ENCODE data around the gene SERPINE1. TPM values are rescaled to one million over a fixed set of nuclear protein-coding genes. Genes with fewer than 3 reads are reported as not detected.

SERPINE1 gene
- total and polyA plus RNA-seq, 2 of the 8 experiments (the other 6 are each of a cell fraction or from before 2014, with no cell fraction given): 3.7 to 5.6 TPM

DNA sequence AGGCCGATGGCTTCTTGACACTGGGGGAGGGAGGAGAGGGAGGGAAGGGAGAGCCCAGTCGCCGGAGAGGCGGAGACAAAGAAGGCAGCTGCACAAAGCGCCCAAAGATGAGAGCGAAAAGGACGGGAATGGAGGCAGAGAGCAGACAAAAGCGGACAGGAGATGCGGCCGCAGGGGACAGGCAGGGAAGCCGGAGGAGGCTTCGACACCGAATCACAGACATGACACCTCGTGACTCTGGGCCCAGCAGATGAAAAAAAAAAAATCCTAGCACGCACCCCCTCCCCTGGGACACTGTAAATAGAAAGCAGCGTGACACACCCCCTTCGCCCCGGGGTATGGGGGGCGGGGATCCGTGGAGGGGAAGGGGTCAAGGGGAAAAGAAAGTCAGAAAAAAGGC is 52.2 kb downstream of the SERPINE1 start:
- H3K4me3 ChIP-seq (ENCODE audit: extremely low read depth in 1 of 4, insufficient read depth in 2 of 4, low read depth in 3 of 4, low read length in 4 of 4): peak overlapping the region; percentile 48 to 77 (median 68)
- TF ChIP-seq ASH2L (IDR thresholded peaks at IDR 0.05; ENCODE audit: low read length) (peak; percentile 28), CEBPB (IDR thresholded peaks at IDR 0.05; ENCODE audit: low read depth, low read length) (no peak), KDM4A (IDR thresholded peaks at IDR 0.05; ENCODE audit: low read depth, low read length, severe bottlenecking) (peak; percentile 49), SIN3A (conservative IDR thresholded peaks at IDR 0.05 in 1 of 2, IDR thresholded peaks at IDR 0.05 in 1 of 2; ENCODE audit: low read depth in 1 of 2, low read length in 2 of 2) (peak in 1 of 2 experiments; percentile 49; a peak in 1 of 4 replicates), CBX8 (IDR thresholded peaks at IDR 0.05; ENCODE audit: borderline replicate concordance, low read depth, low read length) (no peak), SAP30 (IDR thresholded peaks at IDR 0.05; ENCODE audit: insufficient read depth, insufficient replicate concordance, low read length) (peak; percentile 61)
- TF ChIP-seq, protein P1, sequence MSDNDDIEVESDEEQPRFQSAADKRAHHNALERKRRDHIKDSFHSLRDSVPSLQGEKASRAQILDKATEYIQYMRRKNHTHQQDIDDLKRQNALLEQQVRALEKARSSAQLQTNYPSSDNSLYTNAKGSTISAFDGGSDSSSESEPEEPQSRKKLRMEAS (IDR thresholded peaks at IDR 0.05): peak; percentile 37; the same call in 1 of the 2 replicates
- TF ChIP-seq, protein P2, sequence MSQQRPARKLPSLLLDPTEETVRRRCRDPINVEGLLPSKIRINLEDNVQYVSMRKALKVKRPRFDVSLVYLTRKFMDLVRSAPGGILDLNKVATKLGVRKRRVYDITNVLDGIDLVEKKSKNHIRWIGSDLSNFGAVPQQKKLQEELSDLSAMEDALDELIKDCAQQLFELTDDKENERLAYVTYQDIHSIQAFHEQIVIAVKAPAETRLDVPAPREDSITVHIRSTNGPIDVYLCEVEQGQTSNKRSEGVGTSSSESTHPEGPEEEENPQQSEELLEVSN (IDR thresholded peaks at IDR 0.05): peak; percentile 44; the same call in 1 of the 2 replicates

More for the DNA sequence above, 52.2 kb downstream of the SERPINE1 start:
- Histone ChIP-seq H3K79me1 (ENCODE audit: low read depth, low read length) (no peaks in the 10 kb centered on the region), H3K36me3 (ENCODE audit: control insufficient read depth in 2 of 4, insufficient read depth in 4 of 4, low read length in 3 of 4) (no peaks in the 10 kb centered on the region), H2BK5ac (ENCODE audit: low read depth, low read length) (no peak overlapping the region), H4K20me1 (replicated peaks in 1 of 2; ENCODE audit: control insufficient read depth in 1 of 2, insufficient read depth in 2 of 2, low read length in 2 of 2) (no peaks in the 10 kb centered on the region), H2BK20ac (ENCODE audit: low read length) (no peak overlapping the region), H2AK5ac (ENCODE audit: low read depth, low read length) (no peak overlapping the region), H3K9me3 (ENCODE audit: insufficient read depth in 2 of 2, low read depth in 1 of 2, low read length in 1 of 2) (no peaks in the 10 kb centered on the region), H2BK120ac (replicated peaks; ENCODE audit: low read depth, low read length) (no peak overlapping the region), H3K27ac (ENCODE audit: low read depth, low read length) (no peak overlapping the region), H2BK12ac (ENCODE audit: low read depth, low read length) (no peak overlapping the region), H4K5ac (ENCODE audit: insufficient read length, low read depth, low read length) (no peak overlapping the region), H3K18ac (ENCODE audit: extremely low read depth, low read length) (no peak overlapping the region; the same call in 1 of the 2 replicates), H3K9ac (replicated peaks in 1 of 4; ENCODE audit: extremely low read depth in 1 of 4, low read depth in 3 of 4, low read length in 3 of 4) (no peak overlapping the region), H3K27me3 (replicated peaks in 1 of 4; ENCODE audit: control insufficient read depth in 3 of 4, extremely low read depth in 1 of 4, insufficient read depth in 3 of 4, low read length in 3 of 4) (peaks cover 26 to 69% (median 60%) of the 10 kb centered on the region in 4 experiments), H3K23ac (ENCODE audit: insufficient read length) (no peak overlapping the region), H2BK15ac (ENCODE audit: low read length) (no peak overlapping the region), H3K4ac (replicated peaks; ENCODE audit: insufficient read length, low read depth, low read length) (no peak overlapping the region), H4K8ac (ENCODE audit: extremely low read depth, insufficient read depth, low read length) (no peak overlapping the region), H3K23me2 (ENCODE audit: low read depth, low read length) (peaks cover 22% of the 10 kb centered on the region), H4K91ac (replicated peaks; ENCODE audit: insufficient read length, low read length) (no peak overlapping the region), H3K4me2 (ENCODE audit: insufficient read depth in 1 of 2, low read depth in 2 of 2, low read length in 2 of 2) (peak overlapping the region; percentile 90), H3K4me1 (replicated peaks in 1 of 4; ENCODE audit: control insufficient read depth in 3 of 4, insufficient read depth in 4 of 4, low read length in 3 of 4) (peaks cover 0 to 9% (median 6%) of the 10 kb centered on the region in 4 experiments; a peak in 6 of 7 replicates), H3K56ac (replicated peaks; ENCODE audit: insufficient read length, low read depth, low read length) (no peak overlapping the region), H2AFZ (ENCODE audit: low read length) (0 out of 2 replicates have a peak overlapping the region, but pooled peaks have one; percentile 40), H3K14ac (ENCODE audit: insufficient read length) (no peak overlapping the region), H3K79me2 (ENCODE audit: control insufficient read depth in 1 of 2, insufficient read depth in 2 of 2, low read length in 2 of 2) (no peaks in the 10 kb centered on the region)
- ChIA-PET CTCF (ENCODE audit: partially characterized antibody) (interaction anchor here (0.6 to 1.1 kb wide), 4 partner anchors 10 to 36 kb away, joined by 3 to 5 read pairs (median 4); no protein-coding TSS in a partner anchor), POLR2A (ENCODE audit: partially characterized antibody) (interaction anchor here (0.7 kb wide), 1 partner anchor 23 kb away, joined by 4 read pairs; no protein-coding TSS in a partner anchor)
- WGBS, 2 experiments (ENCODE audit: extremely low coverage in 1 of 2, insufficient coverage in 1 of 2, insufficient read length in 1 of 2, insufficient replicate concordance in 2 of 2, low coverage in 1 of 2, low lambda C conversion rate in 2 of 2, missing lambda C conversion rate in 1 of 2): 3% methylated on average over 13 of the region's 20 CpGs; no CpG with 5 or more reads in 1 of the 2 experiments
- FAIRE-seq (no peak), DNase-seq (ENCODE audit: low read depth in 1 of 2, low spot score in 2 of 2) (no peak)

Measured in H1 (cell line).